Muscle layer of colon (tissue), 2 donors: ENCODE measurements around the gene RETREG1.
"Not testable (repeated sequence)": the region's sequence is repeated elsewhere in the genome, so short reads cannot be mapped to it uniquely, and the experiment has no call there.

ENCODE experiments used
- H3K27ac ChIP-seq: one replicate; pipeline ENCODE4 v1.7.0; 2013; ENCODE audit warnings: low read depth, mild to moderate bottlenecking, low read length, moderate library complexity
- H3K27me3 ChIP-seq, 2 donors: one replicate each; pipeline ENCODE4 v1.7.0; 2013; ENCODE audit warnings: low read length in 2 of 2, mild to moderate bottlenecking in 2 of 2; ENCODE audit not compliant: insufficient read depth in 2 of 2, control insufficient read depth in 1 of 2
- H3K36me3 ChIP-seq: one replicate; pipeline ENCODE4 v1.7.0; 2013; ENCODE audit warnings: mild to moderate bottlenecking, low read length; ENCODE audit not compliant: insufficient read depth
- H3K4me1 ChIP-seq: one replicate; pipeline ENCODE4 v1.7.0; 2013; ENCODE audit warnings: mild to moderate bottlenecking, low read length; ENCODE audit not compliant: insufficient read depth
- H3K4me3 ChIP-seq, 2 donors: one replicate each; pipeline ENCODE4 v1.7.0; 2013; ENCODE audit warnings: low read length in 2 of 2, low read depth in 1 of 2, mild to moderate bottlenecking in 1 of 2, moderate library complexity in 1 of 2
- H3K9ac ChIP-seq: one replicate; pipeline ENCODE4 v1.7.0; 2013; ENCODE audit warnings: low read length
- H3K9me3 ChIP-seq: one replicate; pipeline ENCODE4 v1.7.0; 2013; ENCODE audit warnings: mild to moderate bottlenecking, low read length
- donor health status: abdominal sarcoma.
- donor health status: Adenocarcinoma of cecum.

Gene RETREG1

DNA sequence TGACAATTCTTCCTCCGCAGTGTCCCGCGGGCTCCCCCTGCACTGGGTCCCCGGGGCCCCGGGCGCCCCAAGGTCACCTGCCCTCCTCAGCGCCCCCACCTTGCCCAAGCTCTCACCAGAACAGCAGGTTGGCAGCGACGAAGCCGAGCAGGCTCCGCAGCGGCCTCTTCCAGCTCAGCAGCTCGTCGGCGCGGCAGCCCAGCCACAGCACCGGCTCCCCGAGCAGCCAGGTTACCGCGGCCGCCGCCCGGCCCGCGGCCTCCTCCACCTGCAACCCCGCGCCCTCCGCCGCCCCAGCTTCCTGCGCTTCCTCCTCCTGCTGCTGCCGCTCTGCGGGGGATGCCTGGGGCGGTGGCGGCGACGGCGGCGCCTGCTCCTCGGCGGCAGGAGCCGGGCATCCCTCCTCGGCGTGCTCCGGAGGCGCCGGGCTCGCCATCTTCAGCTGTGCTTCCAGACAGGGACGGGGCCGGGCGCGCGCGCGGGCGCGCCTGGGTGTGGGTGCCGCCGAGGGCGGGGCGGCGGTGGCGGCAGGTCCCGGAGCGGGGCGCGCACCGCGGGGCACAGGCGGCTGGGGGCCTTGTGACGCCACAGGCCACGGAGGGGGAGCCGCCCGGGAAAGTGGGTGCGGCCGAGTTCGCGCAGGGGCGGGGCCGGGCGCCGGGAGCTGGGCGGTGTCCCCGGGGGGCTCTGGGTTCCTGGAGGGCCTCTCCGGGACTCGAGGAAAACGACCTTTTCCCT, at the start of gene RETREG1:
Gene RETREG1, minus strand, starts transcription at position 462 of the 738 bp plus-strand sequence. Its CDS starts 26 bp downstream, at position 436.
- Histone ChIP-seq H3K36me3 (no peaks in the 10 kb centered on the region), H3K9me3 (no peaks in the 10 kb centered on the region), H3K4me3 (peak within 1 kb of the TSS; percentile 70 to 85), H3K9ac (peak within 1 kb of the TSS; percentile 39), H3K27ac (peak within 1 kb of the TSS; percentile 63), H3K4me1 (peaks cover 7% of the 10 kb centered on the region), H3K27me3 (no peaks in the 10 kb centered on the region)

GRCh38 chr5:16666130-16666882, 49.5 kb upstream of the RETREG1 start:
- Histone ChIP-seq H3K4me3 (no peak overlapping the region), H3K36me3 (no peaks in the 10 kb centered on the region), H3K9ac (no peak overlapping the region), H3K27ac (no peak overlapping the region), H3K9me3 (no peaks in the 10 kb centered on the region), H3K27me3 (no peaks in the 10 kb centered on the region), H3K4me1 (no peaks in the 10 kb centered on the region)

GRCh38 chr5:16665601-16666000, 48.8 kb upstream of the RETREG1 start:
- no peak overlapping the region for H3K4me3 ChIP-seq
- no peaks in the 10 kb centered on the region for H3K9me3 ChIP-seq
- H3K36me3 ChIP-seq = no peaks in the 10 kb centered on the region
- no peaks in the 10 kb centered on the region for H3K4me1 ChIP-seq
- no peak overlapping the region for H3K9ac ChIP-seq
- no peak overlapping the region for H3K27ac ChIP-seq
- H3K27me3 ChIP-seq = no peaks in the 10 kb centered on the region

GRCh38 chr5:16664368-16664767, 47.6 kb upstream of the RETREG1 start:
- Histone ChIP-seq H3K4me3 (no peak overlapping the region), H3K27ac (no peak overlapping the region), H3K9ac (no peak overlapping the region), H3K27me3 (no peaks in the 10 kb centered on the region), H3K4me1 (no peaks in the 10 kb centered on the region), H3K9me3 (no peaks in the 10 kb centered on the region), H3K36me3 (no peaks in the 10 kb centered on the region)

- no peak overlapping the region for H3K9ac ChIP-seq
- no peaks in the 10 kb centered on the region for H3K4me1 ChIP-seq
- H3K27me3 ChIP-seq = no peaks in the 10 kb centered on the region
- H3K4me3 ChIP-seq = no peak overlapping the region
- no peaks in the 10 kb centered on the region for H3K36me3 ChIP-seq
- no peaks in the 10 kb centered on the region for H3K9me3 ChIP-seq
- no peak overlapping the region for H3K27ac ChIP-seq
Observed at GRCh38 chr5:16663840-16664239, 47.0 kb upstream of the RETREG1 start.

- Histone ChIP-seq H3K4me3 (no peak overlapping the region), H3K27ac (no peak overlapping the region), H3K4me1 (no peaks in the 10 kb centered on the region), H3K27me3 (no peaks in the 10 kb centered on the region), H3K36me3 (no peaks in the 10 kb centered on the region), H3K9ac (no peak overlapping the region), H3K9me3 (no peaks in the 10 kb centered on the region)
Observed at GRCh38 chr5:16661713-16662112, 44.9 kb upstream of the RETREG1 start.

DNA sequence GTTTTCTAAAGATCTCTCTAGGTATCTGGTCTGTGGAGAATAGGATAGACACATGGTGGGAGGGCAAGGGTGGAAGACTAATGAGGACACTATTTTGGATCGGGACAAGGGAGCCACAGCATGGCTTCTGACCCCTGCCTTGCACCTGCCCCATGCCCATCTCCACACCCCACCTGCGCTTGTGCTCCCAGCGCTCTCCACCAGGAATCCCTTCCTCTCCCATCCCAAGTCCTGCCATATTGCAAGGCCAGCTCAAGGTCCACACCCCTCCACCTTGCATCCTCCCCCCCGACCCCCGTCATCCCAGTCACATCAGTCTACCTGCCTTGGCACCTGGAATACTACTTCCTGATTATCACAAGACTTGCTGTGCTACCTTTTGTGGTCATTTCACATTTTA, 44.2 kb upstream of the RETREG1 start:
- Histone ChIP-seq H3K4me3 (no peak overlapping the region), H3K27me3 (no peaks in the 10 kb centered on the region), H3K4me1 (no peaks in the 10 kb centered on the region), H3K36me3 (no peaks in the 10 kb centered on the region), H3K27ac (no peak overlapping the region), H3K9ac (no peak overlapping the region), H3K9me3 (no peaks in the 10 kb centered on the region)

- no peaks in the 10 kb centered on the region for H3K36me3 ChIP-seq
- no peaks in the 10 kb centered on the region for H3K27me3 ChIP-seq
- no peaks in the 10 kb centered on the region for H3K4me1 ChIP-seq
- H3K27ac ChIP-seq = no peak overlapping the region
- H3K4me3 ChIP-seq = no peak overlapping the region
- no peak overlapping the region for H3K9ac ChIP-seq
- H3K9me3 ChIP-seq = no peaks in the 10 kb centered on the region
Observed at GRCh38 chr5:16659536-16659935, 42.7 kb upstream of the RETREG1 start.

- Histone ChIP-seq H3K4me3 (no peak overlapping the region), H3K36me3 (no peaks in the 10 kb centered on the region), H3K27ac (no peak overlapping the region), H3K9ac (no peak overlapping the region), H3K9me3 (no peaks in the 10 kb centered on the region), H3K4me1 (no peaks in the 10 kb centered on the region), H3K27me3 (no peaks in the 10 kb centered on the region)
Observed at GRCh38 chr5:16656561-16657191, 39.9 kb upstream of the RETREG1 start.

GRCh38 chr5:16654647-16655334, 38.0 kb upstream of the RETREG1 start:
- H3K9ac ChIP-seq = no peak overlapping the region
- H3K4me1 ChIP-seq = no peaks in the 10 kb centered on the region
- H3K27me3 ChIP-seq = no peaks in the 10 kb centered on the region
- no peak overlapping the region for H3K4me3 ChIP-seq
- no peaks in the 10 kb centered on the region for H3K36me3 ChIP-seq
- H3K27ac ChIP-seq = no peak overlapping the region
- no peaks in the 10 kb centered on the region for H3K9me3 ChIP-seq

- not testable (repeated sequence) for H3K9ac ChIP-seq, H3K4me3 ChIP-seq, H3K27ac ChIP-seq, H3K27me3 ChIP-seq, H3K9me3 ChIP-seq, H3K4me1 ChIP-seq, H3K36me3 ChIP-seq
Observed at GRCh38 chr5:16648739-16649138, 31.9 kb upstream of the RETREG1 start.
